ENCODE measurements around the gene SAE1.

Gene SAE1

DNA sequence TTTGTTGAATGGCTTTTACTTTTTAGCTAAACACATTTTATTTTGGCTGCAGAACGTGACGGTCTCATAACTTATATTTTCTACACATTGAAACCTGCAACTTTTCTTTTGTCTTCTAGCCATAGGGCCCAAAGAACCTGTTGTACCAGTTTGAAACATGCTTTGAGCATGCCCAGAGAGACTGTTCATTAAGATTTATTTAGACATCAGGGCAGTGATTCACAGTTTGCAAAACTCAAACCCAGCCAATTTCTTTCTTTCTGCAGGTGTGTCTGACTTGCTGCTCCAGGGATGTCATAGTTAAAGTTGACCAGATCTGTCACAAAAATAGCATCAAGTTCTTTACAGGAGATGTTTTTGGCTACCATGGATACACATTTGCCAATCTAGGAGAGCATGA is 22.0 kb downstream of the SAE1 start:
- DNase-seq (ENCODE audit: extremely low spot score): no peak
- TF ChIP-seq, protein P1, sequence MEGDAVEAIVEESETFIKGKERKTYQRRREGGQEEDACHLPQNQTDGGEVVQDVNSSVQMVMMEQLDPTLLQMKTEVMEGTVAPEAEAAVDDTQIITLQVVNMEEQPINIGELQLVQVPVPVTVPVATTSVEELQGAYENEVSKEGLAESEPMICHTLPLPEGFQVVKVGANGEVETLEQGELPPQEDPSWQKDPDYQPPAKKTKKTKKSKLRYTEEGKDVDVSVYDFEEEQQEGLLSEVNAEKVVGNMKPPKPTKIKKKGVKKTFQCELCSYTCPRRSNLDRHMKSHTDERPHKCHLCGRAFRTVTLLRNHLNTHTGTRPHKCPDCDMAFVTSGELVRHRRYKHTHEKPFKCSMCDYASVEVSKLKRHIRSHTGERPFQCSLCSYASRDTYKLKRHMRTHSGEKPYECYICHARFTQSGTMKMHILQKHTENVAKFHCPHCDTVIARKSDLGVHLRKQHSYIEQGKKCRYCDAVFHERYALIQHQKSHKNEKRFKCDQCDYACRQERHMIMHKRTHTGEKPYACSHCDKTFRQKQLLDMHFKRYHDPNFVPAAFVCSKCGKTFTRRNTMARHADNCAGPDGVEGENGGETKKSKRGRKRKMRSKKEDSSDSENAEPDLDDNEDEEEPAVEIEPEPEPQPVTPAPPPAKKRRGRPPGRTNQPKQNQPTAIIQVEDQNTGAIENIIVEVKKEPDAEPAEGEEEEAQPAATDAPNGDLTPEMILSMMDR (IDR thresholded peaks at IDR 0.05; ENCODE audit: control extremely low read depth, extremely low read depth, low read depth, missing control alignments): no peak
- ChIA-PET POLR2A (no interaction called here), CTCF (interaction anchor here (1.5 to 1.7 kb wide), 3 partner anchors 59 to 94 kb away, joined by 5 to 6 read pairs (median 5); no protein-coding TSS in a partner anchor)

DNA sequence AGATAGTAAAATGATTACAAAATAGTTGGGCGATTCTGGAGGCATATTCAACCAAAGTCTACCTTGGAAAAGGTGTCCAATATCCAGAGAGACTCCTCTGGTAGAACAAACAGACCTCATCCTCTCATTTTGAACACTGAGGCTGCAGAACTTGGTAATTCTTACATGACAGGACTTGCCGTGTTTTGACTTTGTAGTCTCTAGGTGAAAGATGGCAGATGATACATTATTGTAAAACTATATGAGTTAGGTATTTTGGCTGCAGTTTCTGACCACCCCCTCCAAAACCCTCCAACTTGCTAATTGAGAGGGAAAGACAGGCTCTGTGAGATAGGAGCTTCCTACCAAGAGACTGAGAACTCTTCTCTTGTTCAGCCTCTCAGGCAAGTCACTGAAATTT is 22.6 kb downstream of the SAE1 start:
- TF ChIP-seq, protein P1 (IDR thresholded peaks at IDR 0.05; ENCODE audit: control extremely low read depth, extremely low read depth, low read depth, missing control alignments): no peak
- no peak for DNase-seq (ENCODE audit: extremely low spot score)
- POLR2A ChIA-PET: no interaction called here
- CTCF ChIA-PET: interaction anchor here (1.5 to 1.7 kb wide), 3 partner anchors 58 to 93 kb away, joined by 5 to 6 read pairs (median 5); no protein-coding TSS in a partner anchor

DNA sequence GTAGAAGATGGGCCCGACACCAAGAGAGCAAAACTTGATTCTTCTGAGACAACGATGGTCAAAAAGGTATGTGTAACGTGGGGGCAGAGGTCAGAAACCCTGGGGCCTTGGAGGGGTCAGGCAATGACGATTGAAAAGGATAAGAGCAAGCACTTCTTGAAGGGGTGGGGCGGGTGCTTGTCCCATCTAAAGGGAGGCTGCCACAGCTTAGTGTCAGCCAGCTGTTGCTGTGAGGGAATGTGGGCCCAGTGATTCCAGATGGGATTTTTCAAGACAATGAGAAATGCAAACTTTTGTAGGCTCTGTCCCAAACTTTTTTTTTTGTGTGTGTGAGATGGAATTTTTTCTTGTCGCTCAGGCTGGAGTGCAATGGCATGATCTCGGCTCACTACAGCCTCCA is 24.5 kb downstream of the SAE1 start:
- TF ChIP-seq, protein P1 (IDR thresholded peaks at IDR 0.05; ENCODE audit: control extremely low read depth, extremely low read depth, low read depth, missing control alignments): no peak
- ChIA-PET CTCF (interaction anchor here (1.0 to 11.4 kb wide), 5 partner anchors 11 to 236 kb away, joined by 3 to 128 read pairs (median 5); no protein-coding TSS in a partner anchor), POLR2A (no interaction called here)
- DNase-seq (ENCODE audit: extremely low spot score): no peak

DNA sequence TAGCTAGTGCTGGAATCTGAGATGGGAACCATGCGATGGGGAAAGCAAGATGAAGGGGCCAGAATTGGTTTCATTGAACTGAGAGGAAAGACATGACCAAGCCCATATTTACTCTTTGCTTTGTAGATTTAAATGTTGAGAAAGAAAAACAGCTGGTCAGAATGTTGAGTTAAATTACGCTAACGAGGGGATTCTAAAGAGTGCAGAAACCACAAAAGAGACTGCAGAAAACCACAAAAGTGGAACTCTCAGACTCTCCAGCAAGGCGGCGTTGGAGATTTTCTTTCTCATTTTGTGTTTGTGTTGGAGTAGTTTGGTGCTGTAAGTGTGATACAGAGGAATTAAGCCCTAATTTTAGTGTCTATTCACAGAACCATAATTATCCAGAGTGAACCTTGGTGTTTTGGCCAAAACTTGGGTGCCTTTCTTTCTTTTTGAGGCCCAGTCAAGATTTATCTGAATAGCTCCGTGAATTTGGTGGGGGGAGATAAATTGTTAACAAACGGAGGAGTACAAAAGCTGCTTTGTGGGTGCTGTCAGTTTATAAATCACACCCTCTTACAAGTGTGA is 26.3 kb downstream of the SAE1 start:
- TF ChIP-seq, protein P1 (IDR thresholded peaks at IDR 0.05; ENCODE audit: control extremely low read depth, extremely low read depth, low read depth, missing control alignments): no peak
- DNase-seq (ENCODE audit: extremely low spot score): peak; percentile 36
- CTCF ChIA-PET: interaction anchor here (0.8 to 11.4 kb wide), 10 partner anchors 7 to 144 kb away, joined by 3 to 128 read pairs (median 6); no protein-coding TSS in a partner anchor
- POLR2A ChIA-PET: interaction anchor here (1.6 kb wide), 2 partner anchors 26 to 69 kb away, joined by 3 to 6 read pairs; partner anchors contain the start of gene SAE1

DNA sequence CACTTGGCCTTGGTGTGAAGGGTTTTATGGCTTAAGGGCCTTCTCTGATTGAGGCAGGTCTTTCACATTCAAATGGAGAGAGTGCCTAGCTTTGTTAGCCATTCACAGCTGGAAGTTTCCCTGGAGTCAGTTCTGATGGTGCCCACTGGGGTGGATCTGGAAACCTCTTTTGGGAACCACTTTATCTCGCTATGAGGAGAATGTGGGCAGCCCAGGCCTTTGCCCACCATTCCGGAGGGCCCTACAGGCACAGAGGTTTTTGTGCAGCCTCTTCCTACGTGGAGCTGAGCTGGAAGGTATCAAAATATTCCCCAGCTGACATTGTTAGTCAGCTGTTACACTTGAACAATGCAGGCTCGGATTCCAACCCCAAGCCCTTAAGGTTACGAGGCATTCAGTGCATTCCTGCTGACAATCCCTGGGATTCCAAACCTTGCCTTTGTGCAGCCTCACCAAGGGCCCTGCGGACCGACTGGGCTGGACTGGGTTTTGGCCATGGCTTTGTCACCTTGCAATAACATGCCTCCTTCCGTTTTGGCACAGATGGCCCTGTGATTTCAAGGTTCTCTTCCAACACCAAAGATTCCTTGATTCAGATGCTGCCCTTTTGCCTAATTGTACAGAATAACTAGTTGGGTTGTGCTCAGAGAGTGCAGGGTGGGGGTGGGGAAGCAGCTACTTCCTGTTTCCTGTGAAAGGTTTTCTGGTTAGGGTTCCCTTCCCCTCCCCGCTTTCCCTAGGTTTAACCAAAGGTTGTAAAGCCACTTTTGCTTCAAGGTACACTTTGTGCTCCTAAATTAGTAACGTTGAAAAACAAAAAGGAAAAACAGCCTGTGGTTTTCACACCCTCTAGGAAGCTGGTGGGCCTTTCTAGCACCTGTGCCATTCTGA is 27.0 kb downstream of the SAE1 start:
- POLR2A ChIA-PET: interaction anchor here (1.6 kb wide), 2 partner anchors 27 to 69 kb away, joined by 3 to 6 read pairs; partner anchors contain the start of gene SAE1
- no peak for DNase-seq (ENCODE audit: extremely low spot score)
- TF ChIP-seq, protein P1 (IDR thresholded peaks at IDR 0.05; ENCODE audit: control extremely low read depth, extremely low read depth, low read depth, missing control alignments): no peak
- CTCF ChIA-PET: interaction anchor here (0.8 to 11.4 kb wide), 17 partner anchors 8 to 144 kb away, joined by 3 to 128 read pairs (median 4); partner anchors contain the start of gene ZC3H4

DNA sequence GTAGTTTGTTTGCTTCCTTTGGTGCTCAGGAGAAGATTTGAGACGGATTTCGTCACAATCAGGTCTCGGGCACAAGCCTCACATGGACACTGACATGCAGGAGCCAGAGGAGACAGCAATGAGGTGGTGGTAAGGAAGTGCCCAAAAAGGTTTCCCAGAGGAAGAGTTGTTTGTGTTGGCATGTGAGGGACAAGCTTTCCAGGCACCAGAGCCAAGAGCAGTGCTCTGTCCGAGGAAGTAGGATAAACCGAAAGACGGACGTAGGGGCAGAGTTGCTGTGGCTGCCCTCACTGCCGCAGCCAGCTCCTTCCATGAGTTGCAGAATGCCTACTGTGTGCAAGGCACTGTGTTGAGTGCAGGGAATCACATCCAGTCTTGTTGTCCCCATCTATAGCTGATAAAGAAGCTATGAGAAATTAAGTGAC is 27.7 kb downstream of the SAE1 start:
- CTCF ChIA-PET: interaction anchor here (0.8 to 11.4 kb wide), 15 partner anchors 9 to 145 kb away, joined by 3 to 128 read pairs (median 4); partner anchors contain the start of gene ZC3H4
- TF ChIP-seq, protein P1 (IDR thresholded peaks at IDR 0.05; ENCODE audit: control extremely low read depth, extremely low read depth, low read depth, missing control alignments): no peak
- no peak for DNase-seq (ENCODE audit: extremely low spot score)
- POLR2A ChIA-PET: no interaction called here
